AML-193 (cell line): ENCODE results near the gene CHRD.

Source experiments
- DNase-seq, 2 experiments: peaks; one replicate each; lab custom pipeline; 2025; lab: John Stamatoyannopoulos, UW

CHRD gene

DNA sequence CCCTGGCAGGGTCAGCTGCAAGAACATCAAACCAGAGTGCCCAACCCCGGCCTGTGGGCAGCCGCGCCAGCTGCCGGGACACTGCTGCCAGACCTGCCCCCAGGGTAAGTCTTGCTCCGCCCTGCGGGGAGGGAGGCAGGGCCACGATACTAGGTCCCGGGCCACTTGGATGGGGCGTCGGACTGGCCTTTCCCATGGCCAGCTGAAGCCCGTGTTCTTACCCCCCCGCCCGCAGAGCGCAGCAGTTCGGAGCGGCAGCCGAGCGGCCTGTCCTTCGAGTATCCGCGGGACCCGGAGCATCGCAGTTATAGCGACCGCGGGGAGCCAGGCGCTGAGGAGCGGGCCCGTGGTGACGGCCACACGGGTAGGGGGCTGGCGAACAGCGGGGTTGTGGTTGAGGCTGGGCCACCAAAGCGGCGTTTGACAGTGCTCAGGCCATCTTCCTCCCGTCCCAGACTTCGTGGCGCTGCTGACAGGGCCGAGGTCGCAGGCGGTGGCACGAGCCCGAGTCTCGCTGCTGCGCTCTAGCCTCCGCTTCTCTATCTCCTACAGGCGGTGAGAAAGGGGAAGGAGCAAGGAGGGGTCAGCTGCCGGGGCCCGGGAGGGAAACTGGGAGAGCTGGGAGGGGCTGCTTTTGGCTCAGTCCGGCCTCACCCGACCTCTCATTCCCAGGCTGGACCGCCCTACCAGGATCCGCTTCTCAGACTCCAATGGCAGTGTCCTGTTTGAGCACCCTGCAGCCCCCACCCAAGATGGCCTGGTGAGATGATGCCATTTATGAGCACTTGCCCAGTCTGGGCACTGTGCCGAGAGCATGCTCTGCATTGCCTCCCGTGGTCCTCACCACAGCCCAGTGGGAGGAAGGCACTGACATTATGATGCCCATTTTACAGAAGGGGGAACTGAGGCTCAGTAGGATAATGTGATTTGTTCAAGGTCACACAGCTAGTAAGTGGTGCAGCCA lies 1.7 kb downstream of the CHRD start:
- no peak for DNase-seq

DNA sequence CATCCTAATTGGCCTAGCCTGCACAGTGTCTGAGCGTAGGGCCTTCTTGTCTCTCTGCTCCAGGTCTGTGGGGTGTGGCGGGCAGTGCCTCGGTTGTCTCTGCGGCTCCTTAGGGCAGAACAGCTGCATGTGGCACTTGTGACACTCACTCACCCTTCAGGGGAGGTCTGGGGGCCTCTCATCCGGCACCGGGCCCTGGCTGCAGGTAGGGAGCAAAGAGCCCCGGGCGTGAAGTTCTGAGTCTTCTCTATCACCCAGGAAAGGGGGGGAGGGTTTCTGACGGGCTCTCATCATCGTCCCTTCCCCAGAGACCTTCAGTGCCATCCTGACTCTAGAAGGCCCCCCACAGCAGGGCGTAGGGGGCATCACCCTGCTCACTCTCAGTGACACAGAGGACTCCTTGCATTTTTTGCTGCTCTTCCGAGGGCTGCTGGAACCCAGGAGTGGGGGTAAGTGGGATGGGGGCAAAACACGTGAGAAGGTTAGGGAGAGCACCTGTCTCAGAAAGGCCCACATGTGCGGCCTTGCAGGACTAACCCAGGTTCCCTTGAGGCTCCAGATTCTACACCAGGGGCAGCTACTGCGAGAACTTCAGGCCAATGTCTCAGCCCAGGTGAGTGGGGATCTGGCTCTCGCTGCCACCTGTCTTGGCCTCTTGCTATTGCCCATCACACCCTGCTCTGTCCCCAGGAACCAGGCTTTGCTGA lies 2.6 kb downstream of the CHRD start:
- DNase-seq: no peak

DNA sequence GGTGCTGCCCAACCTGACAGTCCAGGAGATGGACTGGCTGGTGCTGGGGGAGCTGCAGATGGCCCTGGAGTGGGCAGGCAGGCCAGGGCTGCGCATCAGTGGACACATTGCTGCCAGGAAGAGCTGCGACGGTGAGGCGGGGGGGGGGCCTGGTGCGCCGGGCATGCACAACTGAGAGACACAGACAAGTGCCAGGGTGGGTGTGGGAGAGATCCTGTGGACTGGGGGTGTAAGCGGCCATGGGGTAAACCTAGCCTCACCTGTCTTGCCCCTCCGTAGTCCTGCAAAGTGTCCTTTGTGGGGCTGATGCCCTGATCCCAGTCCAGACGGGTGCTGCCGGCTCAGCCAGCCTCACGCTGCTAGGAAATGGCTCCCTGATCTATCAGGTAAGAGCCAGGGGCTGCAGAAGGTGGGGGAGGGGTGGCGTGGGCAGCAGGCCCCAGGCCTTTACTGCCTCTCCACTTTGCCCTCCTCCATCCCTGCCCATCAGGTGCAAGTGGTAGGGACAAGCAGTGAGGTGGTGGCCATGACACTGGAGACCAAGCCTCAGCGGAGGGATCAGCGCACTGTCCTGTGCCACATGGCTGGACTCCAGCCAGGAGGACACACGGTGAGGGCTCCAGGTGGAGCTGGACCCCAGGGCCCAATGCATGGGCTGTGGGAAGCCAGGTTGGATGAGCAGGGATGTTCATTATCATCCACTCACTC lies 3.3 kb downstream of the CHRD start:
- DNase-seq: no peak

DNA sequence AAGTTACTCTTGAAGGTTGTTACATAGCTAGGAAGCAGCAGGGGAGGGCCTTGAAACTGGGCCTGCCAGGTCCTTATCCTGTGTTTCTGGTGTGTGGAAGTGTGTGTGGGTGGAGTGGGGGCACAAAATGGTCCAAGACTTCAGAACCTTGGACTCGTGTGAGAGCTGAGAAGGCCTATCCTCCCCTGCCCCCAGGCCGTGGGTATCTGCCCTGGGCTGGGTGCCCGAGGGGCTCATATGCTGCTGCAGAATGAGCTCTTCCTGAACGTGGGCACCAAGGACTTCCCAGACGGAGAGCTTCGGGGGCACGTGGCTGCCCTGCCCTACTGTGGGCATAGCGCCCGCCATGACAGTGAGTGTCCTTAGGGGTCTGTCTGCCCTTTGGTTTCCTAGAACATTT lies 4.5 kb downstream of the CHRD start:
- DNase-seq: no peak

DNA sequence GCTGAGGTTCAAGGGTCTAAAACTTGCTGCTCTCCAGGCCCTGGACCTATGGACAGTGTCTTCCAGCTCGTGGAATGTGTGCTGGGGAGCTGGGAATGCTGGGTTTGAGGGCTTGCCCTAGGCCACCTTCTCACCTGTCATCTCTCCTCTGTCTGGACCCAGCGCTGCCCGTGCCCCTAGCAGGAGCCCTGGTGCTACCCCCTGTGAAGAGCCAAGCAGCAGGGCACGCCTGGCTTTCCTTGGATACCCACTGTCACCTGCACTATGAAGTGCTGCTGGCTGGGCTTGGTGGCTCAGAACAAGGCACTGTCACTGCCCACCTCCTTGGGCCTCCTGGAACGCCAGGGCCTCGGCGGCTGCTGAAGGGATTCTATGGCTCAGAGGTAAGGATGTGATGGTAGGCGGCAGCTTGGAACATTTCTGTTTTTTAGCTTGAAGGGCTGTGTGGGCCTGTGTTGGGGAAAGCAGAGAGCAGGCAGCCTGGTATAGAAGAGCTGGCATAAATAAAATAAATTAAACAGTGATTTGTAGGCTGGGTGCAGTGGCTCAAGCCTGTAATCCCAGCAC lies 5.1 kb downstream of the CHRD start:
- no peak for DNase-seq

DNA sequence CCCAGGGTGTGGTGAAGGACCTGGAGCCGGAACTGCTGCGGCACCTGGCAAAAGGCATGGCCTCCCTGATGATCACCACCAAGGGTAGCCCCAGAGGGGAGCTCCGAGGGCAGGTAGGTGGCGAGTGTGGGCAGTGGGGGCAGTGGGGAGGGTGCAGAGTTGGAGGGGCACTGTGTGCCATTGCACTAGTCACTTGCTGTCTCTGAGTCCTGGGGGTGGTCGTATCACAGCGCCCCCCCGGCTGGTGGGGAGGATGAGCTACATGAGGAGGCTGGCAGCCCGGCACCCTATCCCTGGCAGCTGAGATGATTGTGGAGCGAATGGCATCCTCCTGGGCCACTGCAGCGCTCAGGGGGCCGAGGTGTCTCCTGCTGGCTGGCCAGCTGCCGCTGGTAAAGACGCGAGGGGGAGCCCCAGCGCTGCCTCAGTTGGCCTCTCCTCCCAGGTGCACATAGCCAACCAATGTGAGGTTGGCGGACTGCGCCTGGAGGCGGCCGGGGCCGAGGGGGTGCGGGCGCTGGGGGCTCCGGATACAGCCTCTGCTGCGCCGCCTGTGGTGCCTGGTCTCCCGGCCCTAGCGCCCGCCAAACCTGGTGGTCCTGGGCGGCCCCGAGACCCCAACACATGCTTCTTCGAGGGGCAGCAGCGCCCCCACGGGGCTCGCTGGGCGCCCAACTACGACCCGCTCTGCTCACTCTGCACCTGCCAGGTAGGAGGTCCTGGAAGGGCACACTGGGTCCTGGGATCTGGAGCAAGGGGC lies 6.4 kb downstream of the CHRD start:
- no peak for DNase-seq

DNA sequence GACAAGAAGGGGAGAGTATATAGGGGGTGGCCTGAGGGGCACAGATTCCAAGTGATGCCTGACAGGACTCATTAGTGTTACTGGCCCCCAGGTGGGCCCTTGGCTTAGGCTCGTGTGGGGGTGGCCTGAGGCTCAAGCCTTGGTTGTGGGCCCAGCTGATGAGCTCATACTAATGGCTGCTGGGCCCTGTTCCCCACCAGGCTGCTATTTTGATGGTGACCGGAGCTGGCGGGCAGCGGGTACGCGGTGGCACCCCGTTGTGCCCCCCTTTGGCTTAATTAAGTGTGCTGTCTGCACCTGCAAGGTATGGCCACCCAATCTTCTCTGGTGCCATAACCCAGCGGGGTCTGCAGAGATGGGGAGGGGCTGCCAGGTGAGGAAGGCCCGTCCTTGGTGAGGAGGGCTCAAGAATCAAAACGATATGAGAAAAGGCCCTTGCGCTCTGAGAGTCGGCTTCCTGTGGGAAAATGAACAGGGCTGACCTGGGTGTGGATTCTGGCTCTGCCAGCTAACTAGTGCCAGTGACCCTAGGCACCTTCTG lies 7.4 kb downstream of the CHRD start:
- DNase-seq: no peak

DNA sequence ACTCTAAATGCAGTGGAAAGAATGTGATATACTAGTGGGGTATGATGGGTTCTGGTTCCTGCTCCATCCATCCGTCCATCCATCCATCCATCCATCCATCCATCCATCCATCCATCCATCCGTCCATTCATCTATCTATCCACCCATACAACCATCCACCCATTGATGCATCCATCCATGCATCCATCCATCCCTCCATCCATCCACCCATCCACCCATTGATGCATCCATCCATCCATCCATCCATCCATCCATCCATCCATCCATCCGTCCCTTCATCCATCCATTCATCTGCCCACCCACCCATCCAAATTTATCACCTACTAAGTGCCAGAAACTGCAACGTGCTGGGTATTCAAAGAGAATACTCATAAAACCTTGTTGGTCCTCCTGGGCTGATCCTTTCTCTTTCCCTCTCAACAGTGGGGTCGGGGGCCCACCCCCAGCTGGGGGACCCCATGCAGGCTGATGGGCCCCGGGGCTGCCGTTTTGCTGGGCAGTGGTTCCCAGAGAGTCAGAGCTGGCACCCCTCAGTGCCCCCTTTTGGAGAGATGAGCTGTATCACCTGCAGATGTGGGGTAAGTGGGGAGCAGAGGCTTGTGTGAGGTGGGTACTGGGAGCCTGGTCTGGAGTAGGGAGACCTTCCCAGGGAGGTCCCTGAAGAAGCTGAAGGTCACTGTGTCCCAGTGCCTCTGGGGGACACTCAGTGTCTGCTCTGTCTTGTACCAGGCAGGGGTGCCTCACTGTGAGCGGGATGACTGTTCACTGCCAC lies 8.5 kb downstream of the CHRD start:
- DNase-seq: no peak

DNA sequence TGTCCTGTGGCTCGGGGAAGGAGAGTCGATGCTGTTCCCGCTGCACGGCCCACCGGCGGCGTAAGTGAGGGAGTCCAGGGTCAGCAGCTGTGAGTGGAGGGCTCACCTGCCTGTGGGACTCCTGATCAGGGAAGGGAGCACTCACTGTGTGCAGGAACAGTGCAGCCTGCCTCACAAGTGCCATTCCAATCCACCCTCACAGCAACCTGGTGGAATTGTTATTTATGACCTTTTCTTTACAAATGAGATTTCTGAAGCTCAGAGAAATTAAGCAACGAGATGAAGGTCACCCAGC lies 9.0 kb downstream of the CHRD start:
- no peak for DNase-seq

DNA sequence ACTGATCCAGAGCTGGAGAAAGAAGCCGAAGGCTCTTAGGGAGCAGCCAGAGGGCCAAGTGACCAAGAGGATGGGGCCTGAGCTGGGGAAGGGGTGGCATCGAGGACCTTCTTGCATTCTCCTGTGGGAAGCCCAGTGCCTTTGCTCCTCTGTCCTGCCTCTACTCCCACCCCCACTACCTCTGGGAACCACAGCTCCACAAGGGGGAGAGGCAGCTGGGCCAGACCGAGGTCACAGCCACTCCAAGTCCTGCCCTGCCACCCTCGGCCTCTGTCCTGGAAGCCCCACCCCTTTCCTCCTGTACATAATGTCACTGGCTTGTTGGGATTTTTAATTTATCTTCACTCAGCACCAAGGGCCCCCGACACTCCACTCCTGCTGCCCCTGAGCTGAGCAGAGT lies 9.5 kb downstream of the CHRD start:
- DNase-seq: no peak

DNA sequence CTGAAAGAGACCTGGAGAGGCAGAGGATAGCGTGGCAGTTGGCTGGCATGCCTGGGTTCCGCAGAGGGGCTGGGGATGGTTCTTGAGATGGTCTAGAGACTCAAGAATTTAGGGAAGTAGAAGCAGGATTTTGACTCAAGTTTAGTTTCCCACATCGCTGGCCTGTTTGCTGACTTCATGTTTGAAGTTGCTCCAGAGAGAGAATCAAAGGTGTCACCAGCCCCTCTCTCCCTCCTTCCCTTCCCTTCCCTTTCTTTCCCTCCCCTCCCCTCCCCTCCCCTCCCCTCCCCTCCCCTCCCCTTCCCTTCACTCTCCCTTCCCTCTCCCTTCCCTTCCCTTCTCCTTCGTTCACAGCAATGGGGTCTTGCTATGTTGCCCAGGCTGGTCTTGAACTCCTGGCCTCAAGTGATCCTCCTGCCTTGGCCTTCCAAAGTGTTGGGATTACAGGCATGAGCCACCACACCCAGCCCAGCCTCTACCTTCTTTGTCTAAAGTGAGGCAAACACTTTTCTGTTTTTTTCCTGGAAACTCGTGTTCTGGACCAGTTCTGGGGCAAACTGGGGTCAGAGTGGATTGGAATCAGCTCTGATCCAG lies 10.2 kb downstream of the CHRD start:
- DNase-seq: no peak

DNA sequence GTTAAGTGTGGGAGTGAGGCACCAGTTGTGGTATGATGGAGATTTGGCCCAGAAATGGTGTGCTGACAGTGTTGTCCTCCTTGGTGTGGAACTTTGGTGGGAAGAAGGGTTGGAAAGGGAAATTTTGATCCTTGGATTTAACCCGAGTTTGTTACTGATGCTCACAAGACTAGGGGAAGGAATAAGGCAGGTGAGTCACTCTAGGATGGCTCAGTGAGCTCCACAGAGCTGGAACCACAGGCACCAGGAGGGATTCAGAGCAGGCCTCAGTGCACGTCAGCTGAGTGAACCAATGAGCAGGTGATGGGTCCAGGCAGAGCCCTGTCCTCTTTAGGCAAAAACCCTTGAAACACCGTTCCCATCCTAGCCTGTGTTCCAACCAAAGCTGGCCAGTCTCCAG lies 11.4 kb downstream of the CHRD start:
- no peak for DNase-seq

DNA sequence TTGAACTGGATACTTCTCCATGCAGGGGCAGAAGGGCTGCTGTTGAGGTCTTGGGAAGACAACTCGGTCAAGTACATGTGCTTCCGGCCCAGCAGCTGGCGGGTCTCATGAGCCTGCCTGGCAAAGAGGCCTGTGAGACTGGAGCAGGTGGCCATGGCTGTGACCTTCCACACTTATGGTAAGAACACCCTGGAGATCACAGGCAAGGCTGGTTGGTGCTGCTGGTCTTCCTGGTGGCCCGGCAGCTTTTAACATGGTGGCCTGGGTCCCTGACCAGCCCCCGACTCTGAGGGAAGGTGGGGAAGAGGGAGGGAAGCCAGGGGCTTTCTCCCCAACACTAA lies 15.4 kb downstream of the CHRD start:
- no peak for DNase-seq

DNA sequence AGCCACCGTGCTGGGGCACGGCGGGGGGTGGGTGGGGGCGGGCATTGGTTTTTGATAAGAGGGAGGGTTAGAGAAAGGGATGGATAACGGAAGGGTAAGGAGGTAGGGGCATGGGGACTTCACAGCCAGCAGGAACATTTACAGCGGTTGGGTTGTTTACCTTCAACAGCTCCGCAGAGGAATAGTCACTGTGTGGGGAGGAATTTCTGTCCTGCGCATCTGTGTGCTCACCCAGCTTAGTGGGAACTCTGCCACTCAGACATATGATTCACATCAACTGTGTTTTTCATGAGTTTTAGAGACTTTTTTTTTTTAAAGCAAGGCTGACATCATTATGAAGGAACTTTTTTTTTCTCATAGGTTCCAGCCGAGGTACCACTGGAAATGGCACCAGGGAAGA lies 19.6 kb downstream of the CHRD start:
- no peak for DNase-seq

DNA sequence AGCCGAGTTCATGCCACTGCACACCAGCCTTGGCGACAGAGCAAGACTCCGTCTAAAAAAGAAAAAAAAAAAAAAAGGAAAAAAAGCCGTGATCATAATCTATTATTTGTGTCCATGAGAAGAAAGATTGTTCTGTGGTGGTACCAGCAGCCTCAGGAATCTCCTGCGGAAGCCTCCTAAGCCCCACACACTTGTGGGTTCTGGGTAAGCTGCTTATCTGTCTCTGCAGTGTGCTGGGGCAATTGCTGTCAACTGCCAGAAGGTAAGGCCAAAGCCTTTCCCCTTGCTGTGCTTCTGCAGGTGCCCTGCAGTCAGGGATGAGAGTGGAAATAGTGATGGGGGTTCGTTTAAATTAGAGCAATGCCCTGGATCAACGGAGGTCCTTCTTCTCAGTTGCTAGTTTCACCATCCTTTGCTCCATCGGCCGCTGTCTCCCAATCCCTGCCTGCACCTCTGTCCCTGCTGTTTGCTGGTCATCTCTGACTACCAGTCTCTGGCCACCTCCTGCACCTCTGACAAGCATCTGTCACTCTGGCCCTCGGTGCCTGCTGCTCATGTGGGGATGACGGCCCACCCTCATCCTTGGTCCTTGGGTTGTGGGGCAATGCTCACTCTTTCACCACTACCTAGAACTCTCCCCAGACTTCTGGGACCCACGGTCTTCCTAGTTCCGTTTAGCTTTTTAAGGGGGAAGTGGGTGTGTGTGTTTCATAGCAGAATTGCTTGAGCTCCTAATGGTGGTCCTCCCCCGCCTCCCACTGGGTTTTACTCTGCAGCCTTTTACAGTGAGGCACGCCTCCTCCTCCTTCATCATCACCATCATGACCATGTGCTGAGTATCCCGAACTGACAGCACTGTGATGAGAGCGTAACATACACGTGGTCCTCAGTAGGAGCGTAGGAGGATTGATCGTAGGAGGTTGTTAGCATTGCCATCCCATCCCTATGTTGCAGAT lies 25.5 kb downstream of the CHRD start:
- DNase-seq: no peak

DNA sequence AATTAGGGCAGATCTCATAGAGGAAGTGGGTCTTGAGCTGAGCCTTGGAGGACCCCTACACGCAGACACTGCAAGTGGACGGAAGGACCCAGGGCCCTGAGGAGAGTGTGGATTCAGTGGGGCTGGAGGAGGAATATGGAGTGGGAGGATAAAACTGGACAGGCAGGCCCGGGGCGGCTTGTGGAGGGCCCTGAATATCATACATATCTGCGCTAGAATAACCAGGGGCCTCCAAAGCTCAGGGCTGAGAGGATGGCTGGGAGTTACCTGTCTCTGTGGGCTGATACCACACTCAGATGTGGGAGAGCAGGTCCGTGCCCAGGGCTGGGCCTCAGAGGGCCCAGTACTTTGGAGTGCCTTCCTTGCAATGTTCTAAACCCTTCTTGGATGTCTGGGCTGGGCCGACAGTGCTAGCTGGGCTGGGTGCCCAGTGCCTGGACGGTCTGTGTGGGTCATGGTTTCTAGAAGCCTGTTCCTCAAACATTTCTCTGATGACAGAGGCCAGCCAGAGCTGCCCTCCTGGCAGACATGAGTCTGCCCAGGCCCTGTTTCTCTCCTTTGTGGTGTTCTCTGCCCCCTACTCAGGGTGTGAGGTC lies 29.6 kb downstream of the CHRD start:
- no peak for DNase-seq

DNA sequence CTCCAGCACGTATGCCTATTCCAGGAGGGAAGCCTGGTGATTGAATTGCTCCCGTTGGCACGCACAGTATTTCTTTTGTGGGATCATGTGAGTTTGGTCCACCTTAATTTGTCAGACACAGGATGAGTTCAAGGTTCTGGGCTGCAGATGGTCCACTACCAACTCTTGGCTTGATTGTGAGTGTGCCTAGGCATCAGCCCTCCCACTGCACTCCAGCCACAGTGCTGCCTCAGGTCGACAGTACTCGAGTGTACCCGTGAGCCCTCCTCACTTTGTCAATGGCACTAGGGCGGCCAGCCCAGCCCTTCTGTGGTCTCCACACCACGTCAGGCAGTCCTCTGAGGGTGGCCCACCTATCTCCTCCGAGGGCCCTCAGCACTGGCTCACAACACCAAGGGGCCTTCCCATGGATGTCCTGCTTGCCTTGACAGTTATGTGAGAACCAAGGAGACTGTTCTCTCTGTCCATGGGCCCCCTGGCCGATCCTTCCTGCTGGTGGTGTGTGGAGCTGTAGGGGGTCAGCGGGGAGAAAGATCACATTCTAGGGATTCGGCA lies 30.2 kb downstream of the CHRD start:
- DNase-seq: no peak

DNA sequence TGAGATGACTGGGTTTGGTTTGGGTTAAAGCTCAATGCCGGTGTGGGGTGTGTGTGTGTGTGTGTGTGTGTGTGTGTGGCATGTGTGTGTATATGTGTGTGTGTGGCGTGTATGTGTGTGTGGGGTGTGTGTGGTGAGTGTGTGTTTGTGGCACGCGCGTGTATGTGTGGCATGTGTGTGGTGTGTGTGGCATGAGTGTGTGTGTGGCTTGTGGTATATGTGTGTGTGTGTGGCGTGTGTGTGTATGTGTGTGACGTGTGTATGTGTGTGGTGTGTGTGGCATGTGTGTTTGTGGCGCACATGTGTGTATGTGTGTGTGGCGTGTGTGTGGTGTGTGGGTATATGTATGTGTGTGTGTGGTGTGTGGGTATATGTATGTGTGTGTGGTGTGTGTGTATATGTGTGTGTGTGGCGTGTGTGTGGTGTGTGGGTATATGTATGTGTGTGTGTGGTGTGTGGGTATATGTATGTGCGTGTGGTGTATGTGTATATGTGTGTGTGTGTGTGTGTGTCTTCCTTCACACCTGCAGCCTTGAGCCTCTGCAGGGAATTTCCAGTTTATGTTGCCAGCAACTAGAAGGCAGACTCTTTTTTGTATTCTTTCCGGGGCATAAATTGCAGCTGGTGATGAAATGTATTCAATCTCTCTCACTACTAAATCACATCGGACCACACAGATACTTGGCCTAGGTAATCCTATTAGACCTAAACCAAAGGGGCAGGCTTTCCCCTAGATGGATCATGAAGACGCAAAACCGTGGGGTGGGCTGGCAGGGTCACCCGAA lies 34.8 kb downstream of the CHRD start:
- DNase-seq: no peak
